Small intestine (tissue), 7 donors: Measurements from ENCODE around the gene PPP2R2B. TPM values are rescaled to one million over a fixed set of nuclear protein-coding genes. Genes with fewer than 3 reads are reported as not detected.

Experiments used
- DNase-seq, 2 donors: peaks; one replicate each; pipeline versions ENCODE4 v3.0.0 to v3.0.0-alpha.2; 2013
- FAIRE-seq: peaks from 2 replicates; lab custom pipeline; 2012; peaks lifted over from hg19 to GRCh38; lab: Jason Lieb, UNC
- H3K27ac ChIP-seq, 3 donors: one replicate each; pipeline ENCODE4 v1.5.1; 2013; ENCODE audit warnings: low read length in 2 of 3, mild to moderate bottlenecking in 2 of 3, control low read depth in 1 of 3, inconsistent platforms in 1 of 3, low read depth in 1 of 3, moderate library complexity in 1 of 3
- H3K27me3 ChIP-seq, 3 donors: one replicate each; pipeline ENCODE4 v1.6.1; 2013; ENCODE audit warnings: low read length in 3 of 3, inconsistent platforms in 1 of 3; ENCODE audit not compliant: control insufficient read depth in 3 of 3, insufficient read depth in 3 of 3
- H3K36me3 ChIP-seq, 3 donors: one replicate each; pipeline ENCODE4 v1.6.1; 2013; ENCODE audit warnings: low read length in 3 of 3, inconsistent platforms in 1 of 3, low read depth in 1 of 3, mild to moderate bottlenecking in 1 of 3, moderate library complexity in 1 of 3; ENCODE audit not compliant: control insufficient read depth in 3 of 3, insufficient read depth in 2 of 3
- H3K4me1 ChIP-seq, 3 donors: one replicate each; pipeline ENCODE4 v1.6.1; 2013; ENCODE audit warnings: low read length in 2 of 3, inconsistent platforms in 1 of 3, low read depth in 1 of 3, mild to moderate bottlenecking in 1 of 3, moderate library complexity in 1 of 3; ENCODE audit not compliant: control insufficient read depth in 3 of 3, insufficient read depth in 2 of 3
- H3K4me3 ChIP-seq, 3 donors: one replicate each; pipeline ENCODE4 v1.5.1; 2013; ENCODE audit warnings: low read length in 3 of 3, control low read depth in 1 of 3, inconsistent platforms in 1 of 3, low read depth in 1 of 3, mild to moderate bottlenecking in 1 of 3, moderate library complexity in 1 of 3
- H3K9me3 ChIP-seq, 2 donors: one replicate each; pipeline ENCODE4 v1.6.1; 2013; ENCODE audit warnings: low read depth in 1 of 2, low read length in 1 of 2; ENCODE audit not compliant: control insufficient read depth in 2 of 2, insufficient read depth in 1 of 2
- WGBS, 3 donors: extraction: QIAGEN DNeasy Blood & Tissue Kit; methylation state at CpG; one replicate each; pipeline ENCODE4 v1.1.7; 2013; 5-methylcytosine and 5-hydroxymethylcytosine counted together
- polyA plus RNA-seq, 4 donors: library from polyadenylated mRNA; stranded (reverse) in 3 of 4; unstranded in 1 of 4; fragments of 200-250 nt in 3 of 4; fragments of 120-200 nt in 1 of 4; gene quantifications; one replicate each; pipeline versions ENCODE4 v1.2.1 to v1.2.3, GENCODE V29; 2013
- donor health status: healthy with polysubstance abuse.
- donor health status: control.
- donor health status: control.
- donor health status: Bipolar disorder and iron deficiency.
- donor health status: healthy.

The PPP2R2B gene
- polyA plus RNA-seq, 4 donors = 0.22 to 3.8 (median 1.6) TPM

DNA sequence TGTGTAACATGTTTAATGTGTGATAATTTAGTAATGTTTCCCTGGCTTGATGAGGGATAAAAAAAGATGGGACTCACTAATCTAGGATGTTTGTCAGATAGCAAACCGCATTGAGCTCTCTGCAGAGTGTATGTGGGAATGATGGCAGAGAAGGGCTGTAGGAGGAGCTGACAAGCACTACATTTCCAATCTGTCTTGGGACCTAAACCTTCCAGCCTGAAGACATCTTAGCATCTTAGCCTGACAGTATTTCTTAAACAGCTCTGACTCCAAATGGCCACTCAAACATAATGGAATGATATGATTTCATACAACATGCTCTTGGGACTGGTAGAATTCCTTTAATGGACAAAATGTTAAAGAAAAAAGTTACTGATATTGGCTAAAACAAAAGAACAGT is 116.7 kb downstream of the PPP2R2B start:
- Histone ChIP-seq H3K36me3 (no peaks in the 10 kb centered on the region), H3K4me1 (no peaks in the 10 kb centered on the region), H3K4me3 (no peak overlapping the region), H3K27ac (no peak overlapping the region), H3K27me3 (no peaks in the 10 kb centered on the region), H3K9me3 (no peaks in the 10 kb centered on the region)
- DNase-seq = no peak
- no peak for FAIRE-seq
- 73 to 81% (median 76%) methylated on average over 1 of the region's 1 CpG for WGBS, 3 donors

- Histone ChIP-seq H3K27me3 (no peaks in the 10 kb centered on the region), H3K36me3 (no peaks in the 10 kb centered on the region), H3K4me1 (no peaks in the 10 kb centered on the region), H3K4me3 (no peak overlapping the region), H3K9me3 (no peaks in the 10 kb centered on the region), H3K27ac (no peak overlapping the region)
- FAIRE-seq = no peak
- no peak for DNase-seq
These were observed 119.6 kb downstream of the PPP2R2B start for GRCh38 chr5:146758938-146759337.

DNA sequence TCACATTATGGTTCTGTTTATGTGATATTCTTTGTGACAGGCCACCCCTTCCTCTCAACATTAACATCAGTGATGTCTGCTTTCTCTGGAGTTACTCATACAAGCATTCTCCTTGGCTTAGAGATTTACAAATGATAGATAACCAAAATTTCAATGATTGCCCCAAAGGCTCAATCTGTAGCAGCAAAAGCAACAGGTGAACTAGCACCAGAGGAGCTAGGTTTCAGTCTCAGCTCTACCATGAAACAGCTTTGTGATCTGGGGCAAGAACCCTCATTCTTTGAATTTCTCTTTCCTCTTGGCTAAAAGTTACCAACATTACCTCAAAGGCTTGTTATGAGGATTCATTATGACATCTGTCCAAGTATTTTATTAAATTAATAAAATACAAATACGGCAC is 120.5 kb downstream of the PPP2R2B start:
- Histone ChIP-seq H3K9me3 (no peaks in the 10 kb centered on the region), H3K4me1 (no peaks in the 10 kb centered on the region), H3K27me3 (no peaks in the 10 kb centered on the region), H3K27ac (no peak overlapping the region), H3K4me3 (no peak overlapping the region), H3K36me3 (no peaks in the 10 kb centered on the region)
- no peak for FAIRE-seq
- no peak for DNase-seq
- WGBS, 3 donors = 80 to 85% (median 82%) methylated on average over 1 of the region's 1 CpG

- Histone ChIP-seq H3K4me1 (no peaks in the 10 kb centered on the region), H3K27me3 (no peaks in the 10 kb centered on the region), H3K27ac (no peak overlapping the region), H3K9me3 (no peaks in the 10 kb centered on the region), H3K36me3 (no peaks in the 10 kb centered on the region), H3K4me3 (no peak overlapping the region)
- WGBS, 3 donors = 32 to 75% (median 63%) methylated on average over 1 of the region's 1 CpG
- FAIRE-seq = no peak
- no peak for DNase-seq
These were observed 122.0 kb downstream of the PPP2R2B start for GRCh38 chr5:146756546-146756945.

GRCh38 chr5:146755793-146756192 is 122.8 kb downstream of the PPP2R2B start:
- H3K9me3 ChIP-seq = no peaks in the 10 kb centered on the region
- 52 to 74% (median 54%) methylated on average over 2 of the region's 2 CpGs for WGBS, 3 donors
- H3K4me3 ChIP-seq = no peak overlapping the region
- H3K36me3 ChIP-seq = no peaks in the 10 kb centered on the region
- no peaks in the 10 kb centered on the region for H3K4me1 ChIP-seq
- FAIRE-seq = no peak
- no peak for DNase-seq
- H3K27ac ChIP-seq = no peak overlapping the region
- no peaks in the 10 kb centered on the region for H3K27me3 ChIP-seq

- DNase-seq (no peak), FAIRE-seq (no peak)
- Histone ChIP-seq H3K9me3 (no peaks in the 10 kb centered on the region), H3K4me1 (no peaks in the 10 kb centered on the region), H3K27me3 (no peaks in the 10 kb centered on the region), H3K36me3 (no peaks in the 10 kb centered on the region), H3K4me3 (no peak overlapping the region), H3K27ac (no peak overlapping the region)
These were observed 123.9 kb downstream of the PPP2R2B start for GRCh38 chr5:146754621-146755020.

DNA sequence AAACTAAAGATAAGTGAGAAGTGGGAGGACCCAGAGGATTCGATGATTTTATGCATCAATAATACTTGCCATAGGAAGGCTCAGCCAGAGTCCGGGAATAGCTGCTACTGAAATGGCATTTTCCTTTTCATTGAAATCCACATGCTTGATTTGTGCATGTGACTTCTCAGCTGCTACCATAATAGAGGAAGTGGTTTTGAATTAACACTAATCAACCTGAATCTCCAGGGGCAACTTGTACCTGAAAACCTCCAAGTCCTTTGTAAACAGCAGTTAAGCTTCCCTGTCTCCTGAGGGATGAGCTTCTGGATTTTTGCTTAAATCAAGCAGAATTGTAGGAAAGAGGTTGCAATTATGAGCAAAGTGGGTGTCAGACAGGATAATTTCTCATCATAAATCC is 124.9 kb downstream of the PPP2R2B start:
- DNase-seq (peak in 1 of 2 donors; percentile 26), FAIRE-seq (no peak)
- H3K4me3 ChIP-seq = no peak overlapping the region
- no peaks in the 10 kb centered on the region for H3K27me3 ChIP-seq
- no peak overlapping the region for H3K27ac ChIP-seq
- no peaks in the 10 kb centered on the region for H3K9me3 ChIP-seq
- H3K36me3 ChIP-seq = no peaks in the 10 kb centered on the region
- no peaks in the 10 kb centered on the region for H3K4me1 ChIP-seq
- 52 to 68% (median 54%) methylated on average over 2 of the region's 2 CpGs for WGBS, 3 donors

GRCh38 chr5:146751781-146752401 is 126.7 kb downstream of the PPP2R2B start:
- Histone ChIP-seq H3K9me3 (no peaks in the 10 kb centered on the region), H3K36me3 (no peaks in the 10 kb centered on the region), H3K4me1 (no peaks in the 10 kb centered on the region), H3K27me3 (no peaks in the 10 kb centered on the region), H3K27ac (peak overlapping the region in 1 of 3 donors; percentile 39), H3K4me3 (no peak overlapping the region)
- no peak for FAIRE-seq
- peak in 1 of 2 donors; percentile 64 for DNase-seq
- 61 to 75% (median 68%) methylated on average over 3 of the region's 3 CpGs for WGBS, 3 donors

DNA sequence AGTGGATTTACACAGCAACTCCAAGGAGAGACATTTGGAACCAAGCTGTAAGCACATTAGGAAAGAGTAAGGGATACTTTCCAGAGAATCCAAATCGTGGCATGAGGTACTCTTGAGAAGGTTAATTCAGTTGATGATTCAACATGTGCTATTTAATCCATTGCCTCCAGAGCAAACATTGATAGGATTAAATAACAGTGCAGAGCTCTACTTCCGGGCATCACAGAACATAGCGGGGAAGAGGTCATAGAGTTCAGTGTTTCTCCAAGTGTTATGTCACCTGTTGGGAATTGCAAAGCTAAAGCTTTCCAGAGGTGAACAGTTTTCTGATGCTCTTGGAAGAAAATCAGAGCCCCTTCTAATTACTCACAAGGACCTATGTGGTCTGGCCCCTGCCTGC is 127.5 kb downstream of the PPP2R2B start:
- FAIRE-seq (no peak), DNase-seq (no peak)
- no peaks in the 10 kb centered on the region for H3K36me3 ChIP-seq
- no peaks in the 10 kb centered on the region for H3K4me1 ChIP-seq
- no peaks in the 10 kb centered on the region for H3K27me3 ChIP-seq
- WGBS, 3 donors = 42 to 72% (median 44%) methylated on average over 3 of the region's 3 CpGs
- no peak overlapping the region for H3K4me3 ChIP-seq
- no peak overlapping the region for H3K27ac ChIP-seq
- no peaks in the 10 kb centered on the region for H3K9me3 ChIP-seq
